ENCODE data around the gene GMPPA. TPM values are rescaled to one million over a fixed set of nuclear protein-coding genes. Genes with fewer than 3 reads are reported as not detected.

The GMPPA gene
- total RNA-seq, 2 experiments from 2014 or later: 32.4 to 34.2 TPM

- no peaks in the 10 kb centered on the region for H3K36me3 Mint-ChIP-seq (ENCODE audit: low read depth)
- intact Hi-C loops (cut with micrococcal nuclease): no loop called here
- peak; percentile 84 for TF ChIP-seq CTCF (IDR thresholded peaks at IDR 0.05)
- DNase-seq (peak; percentile 62), ATAC-seq (peak; percentile 50)
- no peaks in the 10 kb centered on the region for H3K27me3 Mint-ChIP-seq
- ChIA-PET CTCF (interaction anchor here (0.9 to 4.9 kb wide), 14 partner anchors 11 to 137 kb away, joined by 3 to 38 read pairs (median 4); no protein-coding TSS in a partner anchor), POLR2A (interaction anchor here (2.0 kb wide), 1 partner anchor 10 kb away, joined by 8 read pairs; no protein-coding TSS in a partner anchor)
- peak overlapping the region; percentile 25 for H3K27ac Mint-ChIP-seq
- H3K4me1 Mint-ChIP-seq (ENCODE audit: low read depth): peaks cover 14% of the 10 kb centered on the region
- no peak overlapping the region for H3K4me3 Mint-ChIP-seq
- H3K9me3 Mint-ChIP-seq: no peaks in the 10 kb centered on the region
Observed at GRCh38 chr2:219459460-219460311, 39.0 kb upstream of the GMPPA start.

GRCh38 chr2:219460424-219460926 is 38.2 kb upstream of the GMPPA start:
- intact Hi-C loops (cut with micrococcal nuclease): no loop called here
- no peaks in the 10 kb centered on the region for H3K36me3 Mint-ChIP-seq (ENCODE audit: low read depth)
- DNase-seq (no peak), ATAC-seq (no peak)
- no peaks in the 10 kb centered on the region for H3K9me3 Mint-ChIP-seq
- H3K4me1 Mint-ChIP-seq (ENCODE audit: low read depth): peaks cover 14% of the 10 kb centered on the region
- ChIA-PET POLR2A (no interaction called here), CTCF (interaction anchor here (1.0 to 2.0 kb wide), 5 partner anchors 27 to 82 kb away, joined by 3 to 12 read pairs (median 4); no protein-coding TSS in a partner anchor)
- H3K4me3 Mint-ChIP-seq: no peak overlapping the region
- no peak for TF ChIP-seq CTCF (IDR thresholded peaks at IDR 0.05)
- no peaks in the 10 kb centered on the region for H3K27me3 Mint-ChIP-seq
- H3K27ac Mint-ChIP-seq: no peak overlapping the region

- no peak overlapping the region for H3K27ac Mint-ChIP-seq
- intact Hi-C loops (cut with micrococcal nuclease): no loop called here
- peak; percentile 78 for ATAC-seq
- no peak overlapping the region for H3K4me3 Mint-ChIP-seq
- no peaks in the 10 kb centered on the region for H3K9me3 Mint-ChIP-seq
- no peaks in the 10 kb centered on the region for H3K36me3 Mint-ChIP-seq (ENCODE audit: low read depth)
- DNase-seq: peak; percentile 72
- H3K4me1 Mint-ChIP-seq (ENCODE audit: low read depth): peaks cover 14% of the 10 kb centered on the region
- no peaks in the 10 kb centered on the region for H3K27me3 Mint-ChIP-seq
- CTCF ChIA-PET: interaction anchor here (0.9 to 2.0 kb wide), 7 partner anchors 9 to 81 kb away, joined by 3 to 12 read pairs (median 3); no protein-coding TSS in a partner anchor
- no peak for TF ChIP-seq CTCF (IDR thresholded peaks at IDR 0.05)
- POLR2A ChIA-PET: no interaction called here
Observed at GRCh38 chr2:219461047-219461514, 37.6 kb upstream of the GMPPA start.

GRCh38 chr2:219461669-219462068 is 37.0 kb upstream of the GMPPA start:
- Mint-ChIP-seq H3K9me3 (no peaks in the 10 kb centered on the region), H3K4me1 (ENCODE audit: low read depth) (peaks cover 14% of the 10 kb centered on the region), H3K36me3 (ENCODE audit: low read depth) (no peaks in the 10 kb centered on the region), H3K27ac (no peak overlapping the region), H3K27me3 (no peaks in the 10 kb centered on the region), H3K4me3 (no peak overlapping the region)
- POLR2A ChIA-PET: no interaction called here
- CTCF ChIA-PET: interaction anchor here (0.9 to 2.0 kb wide), 5 partner anchors 8 to 68 kb away, joined by 3 to 12 read pairs (median 3); no protein-coding TSS in a partner anchor
- no peak for ATAC-seq
- DNase-seq: no peak
- no peak for TF ChIP-seq CTCF (IDR thresholded peaks at IDR 0.05)
- intact Hi-C loops (cut with micrococcal nuclease): no loop called here

GRCh38 chr2:219462349-219462748 is 36.3 kb upstream of the GMPPA start:
- intact Hi-C loops (cut with micrococcal nuclease): no loop called here
- POLR2A ChIA-PET: no interaction called here
- Mint-ChIP-seq H3K36me3 (ENCODE audit: low read depth) (no peaks in the 10 kb centered on the region), H3K9me3 (no peaks in the 10 kb centered on the region), H3K27me3 (no peaks in the 10 kb centered on the region), H3K27ac (no peak overlapping the region), H3K4me1 (ENCODE audit: low read depth) (peaks cover 14% of the 10 kb centered on the region), H3K4me3 (no peak overlapping the region)
- CTCF ChIA-PET: interaction anchor here (0.9 to 2.2 kb wide), 8 partner anchors 32 to 181 kb away, joined by 3 to 10 read pairs (median 4); partner anchors contain the start of gene GMPPA
- ATAC-seq: no peak
- DNase-seq: no peak
- TF ChIP-seq CTCF (IDR thresholded peaks at IDR 0.05): no peak
